ENCODE measurements around the gene BAG5.
"Not testable (repeated sequence)": the region's sequence is repeated elsewhere in the genome, so short reads cannot be mapped to it uniquely, and the experiment has no call there.

BAG5 gene, protein sequence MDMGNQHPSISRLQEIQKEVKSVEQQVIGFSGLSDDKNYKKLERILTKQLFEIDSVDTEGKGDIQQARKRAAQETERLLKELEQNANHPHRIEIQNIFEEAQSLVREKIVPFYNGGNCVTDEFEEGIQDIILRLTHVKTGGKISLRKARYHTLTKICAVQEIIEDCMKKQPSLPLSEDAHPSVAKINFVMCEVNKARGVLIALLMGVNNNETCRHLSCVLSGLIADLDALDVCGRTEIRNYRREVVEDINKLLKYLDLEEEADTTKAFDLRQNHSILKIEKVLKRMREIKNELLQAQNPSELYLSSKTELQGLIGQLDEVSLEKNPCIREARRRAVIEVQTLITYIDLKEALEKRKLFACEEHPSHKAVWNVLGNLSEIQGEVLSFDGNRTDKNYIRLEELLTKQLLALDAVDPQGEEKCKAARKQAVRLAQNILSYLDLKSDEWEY

DNA sequence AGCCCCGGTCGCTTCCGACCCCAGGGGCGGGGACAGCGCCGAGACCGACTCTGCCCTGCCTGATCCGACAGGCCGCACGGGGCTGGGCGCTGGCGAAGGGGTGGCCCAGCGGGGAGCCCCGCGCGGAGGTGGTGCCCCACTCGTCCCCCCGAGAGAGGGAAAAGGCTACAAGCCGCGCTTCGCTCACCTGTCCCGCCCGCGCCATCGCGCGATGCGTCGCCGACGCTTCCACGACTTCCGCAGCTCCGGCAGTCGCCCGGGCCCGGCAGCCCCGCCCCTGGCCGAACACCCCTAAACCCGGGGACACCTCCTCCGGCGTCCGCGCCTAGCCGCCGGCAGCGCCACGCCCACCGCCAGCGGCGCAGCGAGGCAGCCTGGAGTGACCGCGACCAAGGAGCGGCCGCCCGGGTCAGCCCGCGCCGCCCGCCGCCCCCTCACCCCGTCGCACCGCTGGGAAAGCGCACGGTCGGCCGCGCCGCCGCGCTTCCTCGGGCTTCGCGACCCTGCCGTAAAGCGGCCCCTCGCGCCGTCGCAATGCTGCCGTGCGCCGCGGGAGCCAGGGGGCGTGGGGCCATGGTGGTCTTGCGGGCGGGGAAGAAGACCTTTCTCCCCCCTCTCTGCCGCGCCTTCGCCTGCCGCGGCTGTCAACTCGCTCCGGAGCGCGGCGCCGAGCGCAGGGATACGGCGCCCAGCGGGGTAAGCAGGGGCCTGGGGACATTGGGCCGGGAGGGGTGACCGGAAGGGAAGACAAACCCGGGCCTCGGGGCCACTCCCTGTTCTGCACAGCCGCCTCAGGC, at the start of gene BAG5, which contains the start of gene COA8:
Gene BAG5, minus strand, starts transcription at position 229 of the 797 bp plus-strand sequence. CDS start 1,493 bp downstream, outside the sequence.
Gene COA8, plus strand, starts transcription at position 532 of the 797 bp plus-strand sequence. Its CDS starts 42 bp downstream, at position 574.
- DNase-seq (ENCODE audit: low read depth in 2 of 2) = peak; percentile 69 to 80

DNA sequence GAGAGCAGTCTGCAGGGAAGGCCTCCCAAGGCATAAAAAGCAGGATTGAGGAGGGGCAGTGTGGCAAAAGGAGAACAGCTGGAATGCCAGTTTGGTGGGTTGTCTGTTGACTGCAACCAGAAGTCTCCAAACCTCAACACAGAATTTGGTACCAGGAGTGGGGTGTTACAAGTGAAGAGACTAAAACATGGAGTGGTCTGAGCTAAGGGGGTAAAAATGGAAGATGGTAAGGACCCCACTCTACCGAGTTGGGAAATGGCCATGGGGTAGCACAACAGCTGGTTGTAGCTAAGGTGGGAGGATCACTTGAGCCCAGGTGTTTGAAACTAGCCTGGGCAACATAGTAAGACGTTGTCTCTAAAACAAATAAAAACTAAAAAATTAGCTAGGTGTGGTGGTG, 48.8 kb upstream of the BAG5 start:
- no peak for DNase-seq (ENCODE audit: low read depth in 2 of 2)

DNA sequence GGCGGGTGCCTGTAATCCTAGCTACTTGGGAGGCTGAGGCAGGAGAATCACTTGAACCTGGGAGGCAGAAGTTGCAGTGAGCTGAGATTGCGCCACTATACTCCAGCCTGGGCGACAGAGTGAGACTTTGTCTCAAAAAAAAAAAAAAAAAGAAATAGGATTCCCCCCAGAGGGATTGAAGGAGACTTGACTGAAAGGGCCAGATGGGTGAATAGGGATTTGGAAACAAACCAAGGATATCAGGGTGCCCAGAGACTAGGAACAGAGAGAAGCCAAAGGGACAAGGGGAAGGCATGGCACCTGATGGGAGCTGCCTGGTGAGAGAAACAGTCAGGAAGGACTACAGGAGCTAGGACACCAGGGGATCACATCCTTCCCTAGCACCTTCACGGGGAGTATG, 46.6 kb upstream of the BAG5 start:
- not testable (repeated sequence) for DNase-seq (ENCODE audit: low read depth in 2 of 2)

DNA sequence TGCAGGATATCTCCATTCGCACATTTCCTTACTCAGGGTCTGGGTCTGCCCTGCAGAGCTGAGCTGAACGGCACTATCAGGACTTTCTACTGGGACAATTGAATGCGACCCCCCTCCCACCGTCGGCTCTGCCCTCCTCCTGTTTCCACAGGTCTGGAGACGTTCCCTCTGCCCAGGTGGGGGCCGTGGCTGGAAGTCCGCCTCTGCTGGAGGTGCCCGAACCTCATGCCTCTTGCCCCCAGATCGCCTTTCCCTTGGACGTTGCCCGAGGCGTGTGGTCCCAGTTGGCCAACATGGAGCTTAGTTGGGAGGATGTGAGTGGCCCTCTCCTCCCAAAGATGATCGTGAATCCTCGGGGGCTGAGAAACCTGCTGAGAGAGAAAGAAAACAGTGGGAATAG, 45.4 kb upstream of the BAG5 start:
- no peak for DNase-seq (ENCODE audit: low read depth in 2 of 2)

DNA sequence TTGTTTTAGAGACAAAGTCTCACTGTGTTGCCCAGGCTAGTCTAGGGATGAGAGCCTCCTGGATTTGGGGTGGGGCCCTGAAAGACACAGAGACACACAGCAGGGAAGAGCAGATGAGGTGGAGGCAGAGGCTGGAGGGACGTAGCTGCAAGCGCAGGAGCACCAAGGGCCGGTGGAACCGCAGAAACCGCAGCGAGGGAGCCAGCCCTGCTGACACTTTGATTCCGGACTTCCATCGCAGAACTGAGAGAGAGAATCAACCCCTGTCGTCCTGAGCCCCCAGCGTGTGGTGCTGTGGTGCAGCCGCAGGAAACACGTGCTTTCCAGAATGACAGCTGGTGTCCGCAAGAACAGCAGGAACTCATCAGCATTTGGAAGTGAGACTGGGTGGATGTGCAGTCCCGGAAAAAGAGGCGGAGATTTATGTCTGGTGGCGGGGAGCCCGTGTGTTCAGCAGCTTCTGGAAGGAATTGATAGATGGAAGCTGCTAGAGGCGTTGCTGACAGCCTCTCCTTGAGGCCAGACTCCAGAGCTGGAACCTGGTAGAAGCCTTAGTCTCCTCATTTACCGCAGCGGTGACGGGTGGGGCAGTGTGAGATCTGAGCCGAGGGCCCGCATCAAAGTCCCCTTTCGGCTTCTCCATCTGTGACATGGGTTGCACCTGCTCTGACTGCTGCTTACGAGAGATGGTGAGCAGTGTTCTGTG, 44.7 kb upstream of the BAG5 start:
- peak; percentile 25 for DNase-seq (ENCODE audit: low read depth in 2 of 2)

DNA sequence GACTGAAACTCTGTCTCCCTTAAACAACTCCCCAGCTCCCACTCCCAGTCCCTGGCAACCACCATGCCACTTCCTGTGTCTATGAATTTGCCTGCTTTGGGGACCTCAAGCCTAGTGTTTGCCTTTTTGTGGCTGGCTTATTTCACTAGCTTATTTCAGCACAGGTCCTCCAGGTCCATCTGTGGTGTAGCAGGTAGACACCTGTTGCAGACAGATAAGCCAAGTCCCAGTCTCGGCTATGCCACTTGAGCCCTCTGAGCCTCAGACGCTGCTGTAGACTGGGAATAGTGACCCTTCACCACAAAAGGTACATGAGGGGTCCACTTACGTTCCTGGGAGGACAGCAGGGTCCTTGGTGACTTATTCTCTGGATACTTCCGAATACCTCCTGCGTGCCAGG, 42.2 kb upstream of the BAG5 start:
- DNase-seq (ENCODE audit: low read depth in 2 of 2) = no peak

DNA sequence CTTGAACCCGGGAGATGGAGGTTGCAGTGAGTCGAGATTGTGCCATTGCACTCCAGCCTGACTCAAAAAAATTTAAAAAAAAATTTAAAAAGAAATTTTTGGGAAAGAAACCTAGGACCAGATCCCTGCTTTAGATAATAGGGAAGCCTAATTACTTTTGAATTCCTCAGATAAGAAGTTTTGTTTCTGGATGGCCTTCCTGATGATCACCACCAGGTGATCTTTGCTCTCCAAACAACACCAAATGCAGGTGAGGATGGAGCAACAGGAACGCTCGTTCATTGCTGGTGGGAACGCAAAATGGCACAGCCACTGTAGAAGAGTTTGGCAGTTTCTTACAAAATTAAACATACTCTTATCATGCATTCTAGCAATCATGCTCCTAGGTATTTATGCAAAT, 38.0 kb upstream of the BAG5 start:
- no peak for DNase-seq (ENCODE audit: low read depth in 2 of 2)

DNA sequence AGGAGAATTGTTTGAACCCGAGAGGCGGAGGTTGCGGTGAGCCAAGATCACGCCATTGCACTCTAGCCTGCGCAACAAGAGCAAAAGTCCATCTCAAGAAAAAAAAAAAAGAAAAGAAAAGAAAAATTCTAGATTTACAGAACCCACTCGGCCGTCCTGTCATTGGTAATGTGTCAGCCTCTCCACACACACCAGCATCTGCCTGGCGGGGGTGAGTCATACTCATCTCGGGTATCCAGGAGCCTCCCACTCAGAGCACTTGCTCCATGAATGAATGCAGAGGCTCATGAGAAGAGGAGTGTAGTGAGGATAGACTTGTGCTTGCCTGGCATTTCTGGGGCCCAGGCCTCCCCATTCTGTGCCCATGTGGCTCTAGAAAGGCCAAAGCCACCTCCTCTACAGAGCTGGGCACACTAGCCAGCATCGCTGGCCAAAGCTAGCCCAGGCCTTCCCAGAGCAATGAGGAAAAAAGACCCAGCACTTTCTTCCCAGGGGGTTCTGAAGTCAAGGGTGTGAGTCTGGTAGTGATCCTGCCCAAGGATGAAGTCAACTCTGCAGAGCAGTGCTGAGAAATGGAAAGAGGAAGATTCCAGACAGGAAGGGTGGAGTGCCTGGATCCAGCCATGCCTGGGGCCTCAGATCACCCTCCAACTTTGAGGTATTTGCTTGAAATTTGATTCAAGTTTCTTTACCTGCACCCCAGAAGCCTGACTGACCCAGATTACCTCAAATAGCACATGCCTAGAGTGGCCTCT, 35.3 kb upstream of the BAG5 start:
- no peak for DNase-seq (ENCODE audit: low read depth in 2 of 2)

DNA sequence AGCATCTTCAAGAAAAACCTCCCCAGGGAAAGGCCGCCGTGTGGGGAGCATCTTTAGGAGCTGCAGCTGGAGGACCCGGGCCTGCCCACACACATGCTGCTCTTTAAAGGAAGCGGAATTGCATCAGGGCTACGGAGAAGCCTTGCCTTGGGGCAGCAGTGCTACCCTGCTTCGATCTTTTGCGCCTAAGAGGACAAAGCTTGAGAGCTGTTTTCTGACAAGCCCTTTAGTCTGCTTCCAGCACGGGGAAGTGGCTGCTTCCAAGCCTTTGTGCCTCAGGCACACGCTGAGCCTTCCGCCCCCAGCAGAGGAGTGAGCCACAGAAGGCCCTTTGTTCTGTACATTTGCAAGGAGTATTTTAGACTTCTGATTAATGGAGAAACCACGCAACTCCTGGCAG, 31.8 kb upstream of the BAG5 start:
- no peak for DNase-seq (ENCODE audit: low read depth in 2 of 2)

DNA sequence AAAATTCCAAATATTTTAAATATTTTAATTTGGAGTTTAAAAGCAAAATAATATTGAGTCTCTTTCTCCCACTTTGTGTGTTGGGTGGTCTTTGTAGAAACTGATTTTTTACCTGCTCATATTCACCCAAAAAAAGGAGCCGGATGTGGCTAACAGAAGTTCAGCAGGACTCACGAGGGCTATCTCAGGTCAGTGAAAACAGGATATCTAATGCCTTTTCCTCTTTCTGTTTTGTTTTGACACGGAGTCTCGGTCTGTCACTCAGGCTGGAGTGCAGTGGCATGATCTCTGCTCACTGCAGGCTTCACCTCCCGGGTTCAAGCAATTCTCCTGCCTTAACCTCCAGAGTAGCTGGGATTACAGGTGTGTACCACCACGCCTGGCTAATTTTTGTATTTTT, 31.1 kb upstream of the BAG5 start:
- DNase-seq (ENCODE audit: low read depth in 2 of 2) = no peak

DNA sequence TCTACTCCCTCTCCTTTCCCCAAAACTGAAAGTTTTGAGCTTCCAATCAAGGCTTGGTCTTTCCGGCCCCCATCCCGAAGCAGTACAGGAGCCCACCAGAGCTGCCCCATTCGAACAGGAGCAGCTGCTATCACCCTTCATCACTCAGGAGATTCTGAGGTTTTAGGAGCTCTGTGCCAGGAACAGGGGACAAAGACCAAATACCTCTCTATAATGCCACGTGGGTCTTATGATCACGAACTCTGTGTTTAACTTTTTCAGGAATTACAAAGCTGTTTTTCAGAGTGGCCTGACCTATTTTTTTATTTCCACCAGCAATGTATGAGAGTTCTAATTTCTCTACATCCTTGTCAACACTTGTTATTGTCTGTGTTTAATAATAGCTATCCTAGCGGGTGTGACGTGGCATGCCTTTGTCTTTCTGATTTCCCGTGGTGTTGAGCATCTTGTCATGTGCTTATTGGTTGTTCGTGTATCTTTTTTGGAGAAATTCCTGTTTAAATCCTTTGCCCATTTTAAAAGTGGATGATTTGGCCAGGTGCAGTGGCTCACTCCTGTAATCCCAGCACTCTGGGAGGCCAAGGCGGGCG, 22.0 kb upstream of the BAG5 start:
- no peak for DNase-seq (ENCODE audit: low read depth in 2 of 2)

DNA sequence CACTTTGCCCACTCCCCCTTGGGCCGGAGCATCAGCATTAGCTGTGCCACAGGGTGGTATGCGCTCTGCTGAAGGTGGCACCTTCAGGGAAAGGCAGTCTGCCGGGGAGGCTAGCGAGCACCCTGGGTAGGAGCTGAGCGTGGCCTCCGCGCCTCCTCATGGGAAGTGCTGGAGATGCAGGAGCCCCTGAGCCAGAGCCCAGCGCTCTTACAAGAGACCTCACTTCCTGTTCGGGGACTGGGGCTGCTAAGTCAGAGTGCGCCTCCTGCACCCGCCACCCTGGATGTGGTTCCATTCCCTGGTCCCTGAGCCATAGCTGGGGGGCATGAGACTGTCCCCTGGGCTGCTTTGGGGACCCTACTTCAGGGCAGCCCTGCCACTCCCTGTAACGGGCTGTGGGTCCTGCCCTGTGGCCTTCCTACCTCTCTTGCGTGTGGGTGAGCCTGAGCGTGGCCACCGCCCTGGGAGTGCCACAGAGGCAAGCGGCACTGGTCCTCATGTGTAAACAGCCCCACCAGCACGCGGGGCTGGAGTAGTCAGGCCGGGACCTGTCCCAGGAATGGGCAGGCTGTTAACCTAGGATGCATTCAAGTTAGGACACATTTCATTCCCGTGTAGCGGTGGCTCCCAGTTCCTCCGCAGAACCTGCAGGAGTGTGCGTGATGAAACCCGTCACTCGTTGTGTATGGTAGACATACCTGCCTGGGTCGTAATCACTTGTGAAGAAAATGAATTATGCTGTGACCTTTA, 19.7 kb upstream of the BAG5 start:
- DNase-seq (ENCODE audit: low read depth in 2 of 2) = no peak

DNA sequence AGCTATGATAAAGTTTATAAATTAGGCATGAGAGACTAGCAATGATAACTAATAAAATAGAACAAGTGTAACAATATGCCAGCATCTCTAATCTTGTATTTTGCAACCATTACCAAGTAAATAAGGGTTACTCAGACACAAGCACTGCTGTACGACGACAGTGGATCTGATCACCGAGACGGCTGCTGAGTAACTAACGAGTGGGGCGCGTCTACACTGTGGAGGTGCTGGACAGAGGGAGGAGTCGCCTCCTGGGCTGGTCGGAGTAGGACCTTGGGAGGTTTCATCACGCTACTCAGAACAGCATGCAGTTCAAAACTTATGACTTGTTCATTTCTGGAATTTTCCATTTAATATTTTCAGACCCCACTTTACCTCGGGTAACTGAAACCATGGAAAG, 18.7 kb upstream of the BAG5 start:
- DNase-seq (ENCODE audit: low read depth in 2 of 2) = no peak

DNA sequence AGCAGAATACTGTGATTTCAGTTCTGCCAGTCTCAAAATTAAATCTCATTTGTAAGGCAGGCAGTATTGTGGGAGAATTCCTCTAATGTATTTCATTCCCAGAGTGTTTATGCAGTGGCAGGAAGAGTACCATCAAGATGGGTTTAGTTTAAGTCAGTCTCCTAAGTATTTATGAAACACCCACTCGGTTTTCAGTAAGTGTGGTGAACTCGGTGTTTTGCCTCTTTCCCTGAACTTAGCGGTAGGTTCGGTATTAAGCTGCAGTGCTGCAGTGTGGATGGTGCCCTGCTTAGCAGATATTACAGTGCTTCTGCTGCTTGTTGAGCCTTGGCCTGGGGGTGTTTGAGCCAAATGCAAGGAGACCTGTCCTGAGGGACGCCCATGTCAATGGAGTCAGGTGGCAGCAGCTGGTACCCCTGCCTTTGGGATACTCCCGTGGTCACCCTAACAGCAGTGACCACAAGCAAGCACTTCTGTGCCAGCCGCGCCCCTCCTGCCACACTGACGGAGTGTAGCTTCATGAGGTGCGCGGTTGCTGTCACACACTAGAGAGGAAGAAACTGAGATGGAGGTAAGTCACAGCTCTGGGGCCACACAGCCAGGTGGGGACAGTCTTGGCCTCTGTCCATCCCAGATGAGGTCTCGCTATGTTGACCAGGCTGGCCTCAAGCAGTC, 16.1 kb upstream of the BAG5 start:
- DNase-seq (ENCODE audit: low read depth in 2 of 2) = no peak

DNA sequence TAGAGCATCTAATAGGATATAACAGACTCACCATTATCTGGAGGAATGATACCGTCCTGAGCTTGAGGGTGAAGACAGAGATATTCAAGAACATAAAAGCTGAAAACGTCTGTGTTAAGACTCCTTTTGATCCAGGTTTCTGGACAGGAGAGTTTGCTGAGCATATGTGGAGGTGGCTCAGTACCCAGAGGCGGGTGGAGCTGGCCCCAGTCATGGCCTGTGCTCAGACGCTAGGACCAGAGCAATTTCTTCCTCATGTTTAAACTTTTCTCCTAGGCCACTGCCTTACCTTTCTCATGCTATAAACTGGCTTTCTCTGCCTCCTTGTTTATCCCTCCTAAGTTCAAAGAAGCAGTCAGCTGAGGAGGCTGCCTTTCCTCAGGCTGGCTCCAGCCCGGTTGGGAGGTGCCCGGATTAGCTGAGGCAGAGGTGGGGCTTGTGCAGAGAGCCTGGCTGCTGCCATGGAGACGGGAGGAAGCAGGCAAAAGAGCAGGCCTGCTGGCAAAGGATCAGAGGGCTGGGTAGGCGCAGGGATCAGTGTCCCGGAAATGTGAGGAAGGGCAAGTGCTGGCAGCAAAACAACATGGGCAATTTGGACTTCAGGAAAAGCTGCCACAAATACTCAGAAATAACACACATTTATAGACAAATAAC, 14.0 kb upstream of the BAG5 start:
- no peak for DNase-seq (ENCODE audit: low read depth in 2 of 2)

DNA sequence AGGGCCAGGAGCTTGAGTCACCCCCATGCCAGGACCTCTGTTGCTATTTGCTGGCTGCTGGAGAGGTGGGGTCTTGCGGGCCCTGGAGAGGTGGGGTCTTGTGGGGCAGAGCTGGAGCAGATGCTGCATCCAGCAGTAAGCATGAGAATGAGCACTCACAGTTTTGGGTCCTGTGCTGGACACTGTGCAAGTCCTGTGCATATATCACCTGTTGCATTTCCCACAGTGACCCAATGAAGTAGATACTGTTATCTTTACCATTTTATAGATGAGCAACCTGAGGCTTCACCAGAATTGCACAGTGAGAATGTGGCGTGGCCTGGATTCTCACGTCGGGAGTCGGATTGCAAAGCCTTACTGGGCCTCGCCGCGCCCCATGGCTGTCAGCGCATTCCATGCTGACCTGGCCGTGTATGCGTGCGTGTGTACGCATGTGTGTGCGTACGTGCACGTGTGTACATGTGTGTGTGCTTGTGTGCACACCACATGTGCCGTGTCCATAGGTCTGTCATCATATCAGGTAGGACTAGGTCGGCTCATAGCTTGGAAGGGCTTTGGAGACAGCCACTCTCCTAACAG, 12.3 kb upstream of the BAG5 start:
- no peak for DNase-seq (ENCODE audit: low read depth in 2 of 2)

DNA sequence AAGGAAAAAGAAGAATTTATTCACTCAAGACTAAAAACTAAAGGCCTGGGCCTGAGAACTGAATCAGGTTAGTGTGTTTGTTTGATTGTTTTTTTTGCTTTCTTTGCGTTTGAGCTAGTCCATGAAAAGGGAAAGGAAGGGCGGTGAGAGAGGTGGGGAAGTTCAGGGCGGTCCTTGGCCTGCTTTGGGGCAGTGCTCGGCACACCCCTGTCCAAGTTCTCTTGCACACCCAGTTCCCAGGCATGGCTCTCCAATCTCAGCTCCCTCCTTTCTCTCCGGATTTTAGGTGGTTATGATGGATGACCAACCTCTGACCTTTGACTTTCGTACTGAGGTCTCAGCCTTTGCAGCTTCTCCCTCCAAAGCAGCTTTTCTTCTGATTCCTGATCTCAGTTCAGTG, 11.6 kb upstream of the BAG5 start:
- DNase-seq (ENCODE audit: low read depth in 2 of 2) = no peak

DNA sequence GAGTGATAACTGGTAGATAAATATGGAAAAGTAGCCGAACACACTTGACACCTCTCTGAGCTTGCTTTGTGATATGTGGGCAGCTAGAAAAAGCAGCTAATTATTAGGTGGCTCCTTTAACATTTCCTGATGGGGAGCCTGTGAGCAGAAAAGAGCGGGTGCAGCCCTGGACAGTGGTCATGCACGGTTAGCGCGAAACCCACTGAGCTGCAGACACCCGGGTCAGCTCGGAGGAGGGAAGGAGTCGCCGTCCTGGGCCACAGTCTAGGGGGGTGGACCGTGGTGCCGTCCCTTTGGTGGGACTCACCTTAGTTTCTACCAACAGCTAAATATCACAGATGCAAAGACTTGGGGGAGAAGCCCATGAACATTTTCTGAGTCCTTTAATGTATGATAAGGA, 7.0 kb upstream of the BAG5 start:
- no peak for DNase-seq (ENCODE audit: low read depth in 2 of 2)

DNA sequence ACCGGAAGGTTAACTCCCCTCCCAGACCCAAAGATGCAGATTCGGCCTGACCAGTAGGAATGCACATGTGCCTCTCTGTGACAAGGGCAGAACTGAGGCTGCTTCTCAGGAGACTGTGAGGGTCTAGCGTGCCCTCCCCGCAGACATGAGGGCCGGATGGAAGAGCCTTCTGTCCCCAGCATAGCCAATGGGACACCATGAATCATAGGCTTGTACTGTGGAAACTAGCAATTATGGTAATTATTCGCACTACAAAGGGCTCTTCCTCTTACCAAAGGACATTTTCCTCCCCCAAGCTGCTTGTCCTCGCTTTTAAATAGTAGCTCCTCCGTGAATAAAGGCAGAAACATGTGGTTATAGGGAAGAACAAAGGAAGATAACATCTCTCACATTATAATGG, 6.5 kb upstream of the BAG5 start:
- DNase-seq (ENCODE audit: low read depth in 2 of 2) = no peak
